ACHN (cell line): ENCODE measurements around the gene CDC42BPG.

Source experiments
- DNase-seq: peaks from one replicate; pipeline ENCODE4 v3.0.0-alpha.2; 2015
- in situ Hi-C: cut with HindIII; loops from 2 replicates; pipeline ENCODE4 v1.10.0; 2017; ENCODE audit warnings: low sequenced_read_pairs, low pct_ligation_motif_present, low pct_unique_long_range_greater_than_20kb

CDC42BPG gene

DNA sequence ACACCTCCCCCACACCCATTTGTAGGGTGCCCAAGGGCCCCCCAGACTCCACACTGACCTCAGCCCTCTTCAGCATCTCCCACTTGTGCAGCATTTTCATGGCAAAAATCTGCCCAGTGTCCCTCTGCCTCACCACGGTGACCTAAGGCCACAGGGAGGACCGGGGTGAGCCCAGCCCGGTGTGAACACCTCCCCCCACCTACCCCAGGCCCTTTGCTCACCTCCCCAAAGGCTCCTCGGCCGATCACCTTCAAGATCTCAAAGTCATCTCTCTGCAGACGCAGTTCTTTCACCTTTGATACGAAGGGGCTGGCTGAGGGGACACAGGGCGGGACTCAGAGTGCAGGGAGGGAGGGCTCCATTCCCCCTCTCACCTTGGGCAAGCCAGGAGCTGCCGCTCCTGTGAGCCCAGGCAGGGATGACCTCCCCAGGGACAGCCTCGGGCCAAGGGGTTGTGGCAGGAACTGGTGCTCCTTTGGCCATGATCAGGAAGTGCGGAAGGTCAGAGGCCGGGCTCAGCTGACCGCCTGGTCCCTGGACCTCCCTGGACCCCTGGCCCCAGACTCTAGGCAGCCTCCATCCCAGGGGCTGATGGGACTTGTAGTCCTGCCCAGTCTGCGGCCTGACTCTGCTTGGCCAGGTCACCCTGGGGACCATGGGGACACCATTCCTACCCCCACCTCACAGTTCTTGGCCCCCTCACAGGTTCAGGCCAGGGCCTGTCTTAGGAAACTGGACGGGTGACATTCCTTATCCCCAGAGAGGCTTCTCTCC, 2.7 kb downstream of the CDC42BPG start:
- no peak for DNase-seq
- in situ Hi-C loops = no loop called here

DNA sequence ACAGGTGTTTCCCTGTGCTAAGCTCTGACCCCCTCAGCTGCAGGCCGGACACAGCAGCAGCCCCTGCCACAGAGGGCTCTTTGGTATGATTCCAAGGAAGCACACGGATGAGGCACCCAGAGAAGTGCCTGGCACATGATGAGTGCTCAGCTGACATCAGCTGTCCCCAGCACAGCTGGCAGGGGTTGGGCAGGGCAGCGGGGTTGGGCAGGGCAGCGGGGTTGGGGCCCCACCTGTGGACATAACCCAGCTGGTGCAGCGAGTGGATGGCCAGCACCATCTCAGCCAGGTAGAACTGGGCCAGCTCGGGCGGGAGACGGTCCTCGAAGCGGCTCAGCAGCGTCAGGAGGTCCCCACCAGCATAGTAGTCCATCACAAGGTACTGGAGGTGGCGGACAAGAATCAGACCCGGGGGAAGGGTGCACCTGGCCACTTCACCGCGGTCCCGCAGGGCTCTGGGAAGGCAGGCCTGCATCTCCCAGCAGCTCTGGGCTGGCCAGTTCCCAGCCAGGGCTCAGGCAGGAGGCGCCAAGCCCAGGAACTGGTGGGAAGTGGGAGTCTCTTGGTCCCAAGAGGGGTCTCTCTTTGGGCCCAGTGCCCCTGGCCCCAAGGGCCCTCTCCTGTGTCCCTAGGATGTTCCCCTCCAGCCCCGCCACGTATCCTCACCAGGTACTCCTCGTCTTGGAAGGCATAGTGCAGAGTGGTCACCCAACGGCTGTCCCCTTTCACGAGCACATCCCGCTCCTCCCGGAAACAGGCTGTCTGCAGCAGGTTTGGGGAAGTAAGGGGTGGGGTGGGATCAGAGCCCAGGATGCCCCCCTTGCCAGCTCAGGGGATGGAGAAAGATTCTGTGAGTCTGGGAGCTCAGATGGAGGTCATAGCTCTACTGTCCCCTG, 4.3 kb downstream of the CDC42BPG start:
- in situ Hi-C loops = no loop called here
- no peak for DNase-seq

DNA sequence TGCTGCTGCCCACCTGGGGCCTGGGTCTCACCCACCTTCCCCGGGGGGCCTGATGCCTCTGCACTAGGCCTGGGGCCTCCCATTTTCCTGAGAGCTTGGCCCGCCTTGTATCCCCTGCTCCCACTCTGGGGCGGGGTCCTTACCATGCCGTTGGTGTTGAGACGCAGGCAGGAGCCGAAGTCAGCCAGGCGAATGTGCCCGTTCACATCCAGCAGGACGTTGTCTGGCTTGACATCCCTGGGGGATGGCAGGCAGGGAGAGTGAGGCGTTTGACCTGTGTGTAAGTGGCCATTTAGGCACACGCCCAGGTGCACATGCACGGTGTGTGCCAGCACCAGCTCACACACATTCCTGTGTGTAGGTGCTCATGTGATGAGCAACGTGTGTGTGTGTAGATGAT, 5.1 kb downstream of the CDC42BPG start:
- in situ Hi-C loops = no loop called here
- DNase-seq = no peak

DNA sequence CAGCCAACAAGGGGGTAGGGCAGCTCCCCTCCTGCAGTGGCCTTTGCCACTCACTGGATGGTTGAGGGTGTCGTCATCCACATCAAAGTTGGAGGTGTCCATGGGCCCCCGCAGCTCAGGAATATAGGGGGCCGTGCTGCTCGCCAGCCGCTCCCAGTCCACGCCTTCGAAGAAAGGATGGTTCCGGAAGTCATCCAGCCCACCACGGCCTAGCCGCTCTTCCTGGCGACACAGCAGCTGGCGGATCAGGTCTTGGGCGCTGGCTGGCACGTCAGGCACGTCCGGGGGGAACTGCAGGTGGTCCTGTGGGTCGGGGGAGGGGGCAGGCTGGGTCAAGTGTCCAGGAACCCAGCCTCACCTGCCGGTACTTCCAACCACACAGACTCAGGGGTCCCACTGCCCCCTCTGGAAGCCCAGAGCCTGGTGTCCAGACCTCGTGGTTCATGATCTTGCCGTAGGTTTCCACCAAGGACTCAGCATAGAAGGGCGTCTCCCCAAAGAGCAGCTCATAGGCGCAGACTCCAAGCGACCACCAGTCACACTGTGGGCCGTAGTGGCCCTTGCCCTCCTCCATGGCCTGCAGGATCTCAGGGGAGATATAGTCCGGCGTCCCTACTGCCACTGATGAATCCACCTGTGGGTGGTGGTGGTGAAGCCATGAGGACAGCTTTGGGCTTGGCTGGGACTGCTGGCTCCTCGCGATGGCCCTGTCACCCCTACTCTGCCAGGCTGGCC, 5.7 kb downstream of the CDC42BPG start:
- in situ Hi-C loops = no loop called here

DNA sequence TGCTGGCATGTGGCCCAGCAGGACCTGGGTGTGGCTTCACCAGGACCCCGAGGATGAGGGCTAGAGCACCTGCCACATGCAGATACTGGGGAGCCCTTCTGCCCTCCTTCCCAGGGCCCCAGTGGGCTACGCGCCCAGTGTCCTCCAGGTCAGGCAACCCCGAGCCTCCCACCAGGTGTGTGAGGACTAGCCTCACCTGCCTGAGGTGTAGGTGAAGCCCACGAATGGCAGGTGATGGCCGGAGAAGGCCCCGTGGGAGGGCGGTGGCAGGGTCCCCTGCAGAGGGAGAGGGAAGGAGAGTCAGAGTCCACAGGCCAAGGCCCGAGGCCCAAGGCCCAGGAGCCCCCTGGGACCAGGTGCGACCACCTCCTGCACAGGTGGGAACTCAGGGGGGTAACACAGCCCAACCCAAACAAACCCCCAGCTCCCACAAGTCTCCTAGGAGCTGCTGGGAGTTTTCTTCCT, 6.5 kb downstream of the CDC42BPG start:
- in situ Hi-C loops = no loop called here
- no peak for DNase-seq

More for the DNA sequence above, 5.7 kb downstream of the CDC42BPG start:
- DNase-seq = no peak

DNA sequence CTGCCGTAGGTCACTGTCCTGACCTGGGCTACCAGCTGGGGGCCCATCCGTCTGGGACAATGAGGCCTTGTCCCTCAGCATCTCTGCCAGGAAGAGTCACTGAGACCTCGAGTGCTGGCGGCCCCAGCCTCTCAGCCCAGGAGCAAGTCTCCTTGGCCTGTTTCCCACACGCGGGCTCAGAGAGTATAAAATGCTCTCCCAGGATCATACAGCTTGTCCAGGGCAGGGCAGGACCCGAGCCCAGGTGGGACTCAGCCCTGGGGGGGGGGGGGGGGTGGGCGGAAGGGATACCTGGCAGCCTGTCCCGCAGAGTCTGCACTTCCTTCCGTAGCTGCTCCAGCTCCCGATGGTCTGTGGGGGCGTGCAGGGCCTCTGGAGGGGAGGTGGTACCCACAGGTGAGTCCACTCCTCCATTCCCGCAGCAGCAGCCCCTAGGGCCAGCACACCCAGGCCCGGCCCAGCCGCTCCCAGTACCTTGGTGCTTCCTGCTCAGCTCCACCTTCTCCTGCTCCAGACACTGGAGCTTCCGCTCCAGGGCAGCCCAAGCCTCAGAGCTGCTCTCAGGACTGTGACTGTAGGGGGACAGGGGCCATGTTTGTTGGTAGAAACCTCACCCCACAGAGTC, 7.9 kb downstream of the CDC42BPG start:
- in situ Hi-C loops = no loop called here
- no peak for DNase-seq

DNA sequence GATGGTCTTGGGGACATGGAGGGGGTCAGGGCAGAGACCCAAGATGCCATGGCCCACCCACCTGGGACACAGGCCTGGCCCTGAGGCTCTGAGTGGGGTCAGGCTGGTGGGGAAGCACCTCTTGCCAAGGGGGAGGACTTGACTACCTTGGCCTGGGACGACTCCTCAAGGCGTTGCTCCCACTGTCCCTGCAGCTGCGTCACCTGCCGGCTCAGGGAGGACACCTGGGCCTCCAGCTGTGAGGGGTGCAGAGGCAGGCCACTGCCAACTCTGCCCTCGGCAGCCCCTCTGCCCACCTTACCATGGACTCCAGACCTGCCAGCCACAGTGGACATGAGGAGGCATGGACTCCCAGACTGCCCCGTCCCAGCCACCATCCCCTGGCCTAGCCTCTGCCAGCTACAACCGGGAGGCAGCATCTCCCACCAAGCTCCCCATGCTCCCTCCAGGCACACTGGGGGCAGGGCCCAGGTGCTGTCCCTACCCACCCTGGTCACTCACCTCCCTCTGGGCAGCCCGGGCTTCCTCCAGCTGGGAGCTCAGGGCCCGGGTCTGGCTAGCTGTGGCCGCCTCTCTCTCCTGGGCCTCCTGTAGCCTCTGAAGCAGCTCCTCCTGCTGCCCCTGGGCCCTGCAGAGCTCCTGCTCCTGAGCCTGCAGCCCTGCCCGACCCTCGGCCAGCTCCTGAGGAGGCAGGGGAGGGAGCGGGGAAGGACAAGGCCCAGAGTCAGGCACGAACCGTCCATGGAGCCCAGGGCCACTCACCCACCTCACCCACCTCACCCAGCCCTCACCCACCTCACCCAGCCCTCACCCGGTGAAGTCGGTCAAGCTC, 8.6 kb downstream of the CDC42BPG start:
- in situ Hi-C loops = no loop called here

DNA sequence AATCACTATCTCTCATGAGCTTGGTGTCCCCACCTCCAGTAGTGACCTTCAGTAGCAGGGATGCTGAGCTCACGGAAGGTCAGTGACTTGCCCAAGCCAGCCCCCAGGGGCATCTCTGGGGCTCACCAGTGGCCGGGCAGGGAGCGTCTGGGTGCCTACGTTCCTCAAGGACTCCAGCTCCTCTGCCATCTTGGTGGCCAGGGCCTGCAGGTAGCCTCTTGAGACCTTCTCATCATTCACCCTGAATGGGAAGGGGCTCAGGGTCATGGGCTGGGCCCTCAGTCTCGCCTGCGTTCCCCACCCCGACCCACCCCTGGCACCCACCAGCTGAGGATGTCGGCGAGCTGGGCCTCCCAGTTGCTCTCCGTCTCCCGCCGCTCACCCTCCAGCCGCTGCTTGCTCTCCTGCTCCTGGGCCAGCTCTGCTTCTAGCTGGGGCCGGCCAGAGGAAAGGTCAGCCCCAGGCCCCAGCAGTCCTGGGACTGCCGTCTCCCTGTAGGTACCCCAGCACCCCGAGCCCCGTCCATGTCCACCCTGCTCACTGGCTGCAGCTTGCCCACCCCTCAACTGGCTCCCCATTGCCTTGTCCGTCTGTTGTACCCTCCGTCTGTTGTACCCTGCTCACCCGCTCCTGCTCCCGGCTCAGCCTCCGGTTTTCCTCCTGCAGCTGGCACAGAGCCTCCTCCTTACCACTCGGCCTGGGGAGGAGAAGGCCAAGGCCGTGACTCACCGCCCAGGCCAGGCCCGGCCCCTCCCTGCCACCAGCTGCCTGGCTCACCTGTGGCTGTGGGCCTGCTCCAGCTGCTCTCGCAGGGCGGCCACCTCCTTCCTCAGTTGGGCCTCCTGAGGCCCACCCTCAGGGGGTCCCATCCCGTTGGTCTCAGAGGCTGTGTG, 9.5 kb downstream of the CDC42BPG start:
- DNase-seq = peak; percentile 80
- in situ Hi-C loops = no loop called here

More for the DNA sequence above, 8.6 kb downstream of the CDC42BPG start:
- DNase-seq = no peak

DNA sequence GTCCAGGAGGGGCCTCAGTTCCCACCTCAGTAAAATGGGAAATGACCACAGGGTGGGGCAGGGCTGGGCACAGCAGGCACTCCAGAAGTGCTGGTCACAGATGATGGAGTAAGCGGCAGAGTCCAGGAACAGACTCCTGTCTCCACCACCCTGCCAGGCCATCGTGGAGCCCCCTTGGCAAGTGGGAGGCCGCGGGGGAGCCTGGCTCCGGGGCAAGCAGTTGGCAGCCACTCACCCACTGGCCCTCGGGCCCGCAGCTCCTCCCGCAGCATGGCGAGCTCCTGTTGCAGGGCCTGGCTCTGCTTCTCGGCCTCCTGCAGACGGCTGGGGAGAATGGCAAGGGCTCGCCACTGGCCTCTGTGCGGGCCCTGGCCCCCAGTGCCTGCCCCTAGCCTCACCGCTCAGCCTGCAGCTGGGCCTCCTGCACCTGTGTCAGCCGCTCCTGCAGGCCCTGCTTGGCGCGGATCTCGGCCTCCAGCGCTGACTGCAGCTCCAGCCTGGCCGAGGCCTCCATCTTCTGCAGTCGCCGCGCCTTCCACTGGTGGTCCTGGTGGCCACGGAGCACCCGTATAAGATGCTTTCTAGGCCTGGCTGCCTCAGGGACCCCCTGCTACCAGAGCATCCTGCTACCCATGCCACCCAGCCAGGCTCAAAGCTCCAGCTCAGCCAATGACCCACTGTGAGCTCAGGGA, 10.3 kb downstream of the CDC42BPG start:
- in situ Hi-C loops = no loop called here
- DNase-seq = no peak

DNA sequence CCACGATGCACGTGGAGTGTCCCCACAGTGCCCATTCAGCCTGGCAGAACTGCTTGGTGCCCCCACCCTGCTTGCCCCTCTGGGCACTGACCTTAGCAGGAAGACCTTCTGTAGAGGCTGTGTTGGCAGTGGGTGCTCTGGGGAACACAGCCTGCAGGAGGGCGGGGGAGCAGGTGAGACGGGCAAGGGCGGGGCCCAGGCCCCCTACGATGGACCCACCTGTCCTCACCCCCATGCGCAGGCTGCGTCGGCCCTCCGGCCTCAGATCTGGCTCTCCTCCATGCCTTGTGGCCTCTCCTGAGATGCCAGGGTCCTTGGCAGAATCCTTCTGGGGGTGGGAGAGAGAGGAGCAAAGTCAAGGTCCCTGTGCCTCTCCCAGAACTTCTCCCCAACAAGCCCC, 10.9 kb downstream of the CDC42BPG start:
- DNase-seq = no peak
- in situ Hi-C loops = no loop called here

DNA sequence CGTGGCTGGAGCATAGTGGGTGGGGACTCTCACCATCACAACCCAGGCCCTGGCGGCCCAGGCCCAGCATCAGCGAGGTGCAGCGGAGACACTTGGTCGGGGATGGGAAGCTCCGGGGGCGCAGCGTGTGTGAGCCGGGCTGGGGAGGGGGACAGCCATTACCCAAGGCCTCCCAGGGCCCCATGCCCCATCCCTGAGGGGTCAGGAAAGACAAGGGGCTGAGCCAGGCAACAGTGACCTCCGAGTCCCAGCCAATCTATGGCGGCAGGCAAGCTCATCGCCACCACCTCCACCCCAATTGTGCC, 11.3 kb downstream of the CDC42BPG start:
- in situ Hi-C loops = no loop called here
- no peak for DNase-seq

DNA sequence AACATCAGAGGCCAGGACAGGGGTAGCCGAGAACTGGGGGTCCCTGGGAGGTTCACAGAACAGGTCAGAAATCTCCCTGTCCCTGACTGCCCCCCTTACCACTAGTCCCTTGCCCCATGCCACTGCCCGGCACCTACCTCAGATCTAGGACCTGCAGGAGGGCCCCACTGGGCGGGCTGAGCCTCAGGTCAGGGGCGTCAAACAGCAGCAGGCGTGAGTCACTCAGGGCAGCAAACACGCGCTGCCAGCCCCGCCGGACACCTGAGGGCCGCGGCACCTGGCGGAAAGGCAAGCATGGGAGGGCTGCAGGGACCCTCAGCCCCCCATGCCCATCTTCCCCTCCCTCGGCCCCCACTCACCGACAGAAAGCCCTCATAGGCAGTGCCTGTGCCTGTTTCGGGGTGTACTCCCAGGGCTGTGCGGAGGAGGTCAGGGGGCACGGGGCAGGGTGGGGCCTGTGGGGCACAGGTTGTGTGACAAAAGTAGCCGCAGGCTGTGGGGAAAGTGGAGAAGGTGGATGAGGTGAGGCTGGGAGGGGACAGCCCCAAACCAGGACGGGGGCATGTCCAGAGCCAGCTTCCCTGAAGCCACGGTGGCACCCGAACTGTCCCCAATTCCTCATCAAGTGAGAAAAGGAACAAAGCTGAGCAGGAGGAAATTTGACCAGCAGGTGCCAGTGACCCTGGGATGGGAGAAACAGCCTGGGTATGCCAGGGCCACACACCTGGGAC, 11.8 kb downstream of the CDC42BPG start:
- no peak for DNase-seq
- in situ Hi-C loops = no loop called here

DNA sequence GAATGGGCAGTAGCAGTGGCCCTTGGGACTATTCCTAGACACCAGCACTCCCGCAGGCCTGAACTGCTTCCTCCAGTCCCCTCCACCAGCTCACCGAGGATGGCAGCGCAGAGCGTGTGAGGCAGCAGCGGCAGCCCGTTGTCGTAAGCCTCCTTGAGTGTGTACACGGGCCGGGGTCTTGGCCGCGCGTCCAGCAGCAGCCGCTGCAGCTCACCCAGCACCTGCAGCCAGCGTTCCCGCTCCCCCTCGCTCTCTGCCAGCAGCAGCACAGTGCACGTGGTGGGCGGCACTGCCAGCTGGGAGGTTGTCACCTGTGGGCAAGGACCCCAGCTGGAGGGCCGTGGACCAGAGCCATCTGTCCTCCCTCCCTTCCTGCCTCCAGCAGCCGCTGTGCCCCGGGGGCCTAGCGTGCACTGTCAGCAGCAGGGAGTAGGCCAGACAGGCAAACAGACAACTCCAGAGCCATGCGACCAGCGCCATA, 13.0 kb downstream of the CDC42BPG start:
- no peak for DNase-seq
- in situ Hi-C loops = no loop called here

DNA sequence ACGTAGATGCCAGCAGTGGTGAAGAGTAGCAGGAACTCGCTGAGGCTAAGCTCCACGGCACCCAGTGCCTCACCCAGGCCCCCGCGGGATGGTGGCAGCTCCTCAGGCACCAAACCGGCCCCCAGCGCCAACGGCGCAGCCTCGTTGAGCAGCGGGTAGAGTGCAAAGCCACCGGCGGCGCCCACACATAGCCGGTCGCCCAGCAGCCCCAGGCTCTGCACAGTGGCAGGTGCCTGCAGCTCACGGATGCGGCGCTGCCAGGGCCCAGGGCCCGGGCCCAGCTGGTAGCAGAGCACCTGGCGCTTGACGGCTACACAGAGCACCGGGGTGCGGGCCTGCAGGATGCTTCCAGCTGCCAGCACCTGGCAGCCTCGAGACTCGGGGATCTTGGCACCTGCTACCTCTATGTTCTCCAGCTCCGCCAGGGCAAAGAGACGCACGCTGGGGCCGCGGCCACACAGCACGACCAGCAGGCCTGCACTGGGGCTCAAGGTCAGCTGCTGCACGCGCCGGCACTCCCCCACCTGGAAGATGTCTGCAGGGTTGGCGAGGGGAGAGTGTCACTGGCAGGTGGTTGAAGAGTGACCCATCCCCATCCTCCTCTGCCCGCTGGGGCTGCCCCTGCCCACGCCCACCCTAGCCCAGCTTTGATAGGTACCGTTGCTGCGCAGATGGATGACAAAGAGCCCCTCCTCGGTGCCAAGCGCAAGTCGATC, 14.8 kb downstream of the CDC42BPG start:
- in situ Hi-C loops = no loop called here
- no peak for DNase-seq

DNA sequence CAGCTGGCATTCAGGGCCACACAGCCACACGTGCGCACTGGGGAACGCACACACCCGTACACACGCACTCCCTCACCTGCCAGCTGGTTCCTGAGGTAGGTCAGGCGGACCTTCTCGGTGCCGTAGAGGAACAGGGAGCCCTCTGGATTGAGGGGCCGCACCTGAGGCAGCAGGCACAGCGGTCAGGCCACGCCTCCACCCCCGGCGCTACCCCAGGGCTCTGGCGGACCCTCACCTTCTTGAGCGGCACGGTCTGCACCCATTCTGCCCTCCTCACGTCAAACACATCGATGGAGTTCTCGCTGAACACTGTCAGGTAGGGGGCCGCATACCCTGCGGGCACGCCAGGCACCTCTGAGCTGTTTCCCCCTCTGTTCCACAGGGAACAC, 17.0 kb downstream of the CDC42BPG start:
- DNase-seq = no peak
- in situ Hi-C loops = no loop called here
